ENCODE data around the gene ANGPTL1. TPM values are rescaled to one million over a fixed set of nuclear protein-coding genes. Genes with fewer than 3 reads are reported as not detected.
A peak's percentile ranks its signal among the peaks of the same experiment; 100 is the strongest.

The ANGPTL1 gene
- total and polyA plus RNA-seq, 2 donors (not counting 1 experiment from before 2014, with no cell fraction given) = not detected

DNA sequence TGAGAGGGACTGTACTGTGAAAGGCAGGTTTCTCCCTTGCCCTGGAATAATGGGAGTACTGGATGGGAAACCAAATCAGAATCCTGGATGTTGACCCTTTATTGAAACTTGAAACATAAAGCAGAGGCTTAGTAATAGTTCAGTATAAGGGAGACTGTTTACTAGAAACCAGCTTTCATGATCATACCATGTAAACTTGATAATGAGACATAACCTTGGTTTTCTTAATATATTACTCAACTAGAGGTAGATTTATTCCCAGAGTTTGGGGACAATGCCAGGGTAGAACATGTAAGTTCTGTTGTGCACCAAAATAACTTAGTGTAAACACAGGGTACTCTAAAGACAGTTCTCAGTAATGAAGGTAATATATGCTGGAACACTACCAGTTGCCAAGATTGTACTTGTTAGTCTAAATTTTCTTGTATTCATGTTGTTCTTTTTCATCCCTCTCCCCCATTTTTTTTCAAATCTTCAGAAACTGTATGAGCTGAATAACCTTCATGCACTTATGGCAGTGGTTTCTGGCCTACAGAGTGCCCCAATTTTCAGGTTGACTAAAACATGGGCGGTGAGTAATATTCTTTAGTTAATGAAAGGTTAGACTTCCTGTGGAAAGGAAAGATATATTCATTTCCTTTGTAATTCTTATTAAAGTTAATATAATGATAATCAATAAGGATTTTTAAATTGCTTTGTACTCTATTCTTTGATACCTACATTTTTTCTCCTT lies 49.6 kb downstream of the ANGPTL1 start:
- intact Hi-C loops (cut with micrococcal nuclease) = loop anchor here (10.0 kb wide), 1 partner anchor 46 kb away; no protein-coding TSS in a partner anchor
- peak overlapping the region in 1 of 2 donors; percentile 68 for H3K27ac ChIP-seq (ENCODE audit: low read length in 2 of 2)
- no peak overlapping the region for H3K9ac ChIP-seq (ENCODE audit: low read length)
- Mint-ChIP-seq H3K9me3 (ENCODE audit: insufficient read depth) (no peaks in the 10 kb centered on the region), H3K27me3 (no peaks in the 10 kb centered on the region), H3K27ac (peak overlapping the region; percentile 74), H3K4me3 (no peak overlapping the region), H3K4me1 (peaks cover 43% of the 10 kb centered on the region)
- no peaks in the 10 kb centered on the region for H3K27me3 ChIP-seq (replicated peaks in 1 of 4; ENCODE audit: control extremely low read depth in 1 of 4, control insufficient read depth in 3 of 4, insufficient read depth in 4 of 4, low read length in 3 of 4)
- ChIA-PET POLR2A (interaction anchor here (0.5 kb wide), 1 partner anchor 35 kb away, joined by 7 read pairs; no protein-coding TSS in a partner anchor), CTCF (no interaction called here)
- no peak for DNase-seq
- H3K36me3 ChIP-seq (replicated peaks in 1 of 2; ENCODE audit: control extremely low read depth in 1 of 2, control insufficient read depth in 1 of 2, extremely low read depth in 1 of 2, insufficient read depth in 2 of 2, low read length in 1 of 2) = peaks cover 37 to 90% of the 10 kb centered on the region in 2 experiments
- ATAC-seq (ENCODE audit: low read depth) = no peak
- H4K20me1 ChIP-seq (ENCODE audit: control insufficient read depth, insufficient read depth, low read length, poor library complexity, severe bottlenecking) = peaks cover 69% of the 10 kb centered on the region
- H3K79me2 ChIP-seq (ENCODE audit: control insufficient read depth, insufficient read depth, low read length) = peaks cover 86% of the 10 kb centered on the region
- H2AFZ ChIP-seq (ENCODE audit: insufficient read depth, low read depth, low read length, poor library complexity, severe bottlenecking) = no peak overlapping the region
- TF ChIP-seq, protein P1, sequence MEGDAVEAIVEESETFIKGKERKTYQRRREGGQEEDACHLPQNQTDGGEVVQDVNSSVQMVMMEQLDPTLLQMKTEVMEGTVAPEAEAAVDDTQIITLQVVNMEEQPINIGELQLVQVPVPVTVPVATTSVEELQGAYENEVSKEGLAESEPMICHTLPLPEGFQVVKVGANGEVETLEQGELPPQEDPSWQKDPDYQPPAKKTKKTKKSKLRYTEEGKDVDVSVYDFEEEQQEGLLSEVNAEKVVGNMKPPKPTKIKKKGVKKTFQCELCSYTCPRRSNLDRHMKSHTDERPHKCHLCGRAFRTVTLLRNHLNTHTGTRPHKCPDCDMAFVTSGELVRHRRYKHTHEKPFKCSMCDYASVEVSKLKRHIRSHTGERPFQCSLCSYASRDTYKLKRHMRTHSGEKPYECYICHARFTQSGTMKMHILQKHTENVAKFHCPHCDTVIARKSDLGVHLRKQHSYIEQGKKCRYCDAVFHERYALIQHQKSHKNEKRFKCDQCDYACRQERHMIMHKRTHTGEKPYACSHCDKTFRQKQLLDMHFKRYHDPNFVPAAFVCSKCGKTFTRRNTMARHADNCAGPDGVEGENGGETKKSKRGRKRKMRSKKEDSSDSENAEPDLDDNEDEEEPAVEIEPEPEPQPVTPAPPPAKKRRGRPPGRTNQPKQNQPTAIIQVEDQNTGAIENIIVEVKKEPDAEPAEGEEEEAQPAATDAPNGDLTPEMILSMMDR (IDR thresholded peaks at IDR 0.05) = no peak
- TF ChIP-seq EZH2 (IDR thresholded peaks at IDR 0.05; ENCODE audit: borderline replicate concordance, insufficient read depth, low read depth, low read length, poor library complexity, severe bottlenecking) = no peak
- no peak overlapping the region for H3K4me2 ChIP-seq (replicated peaks; ENCODE audit: low read depth, low read length, poor library complexity, severe bottlenecking)
- no peak overlapping the region for H3K4me3 ChIP-seq (ENCODE audit: control extremely low read depth in 1 of 5, extremely low read depth in 1 of 5, insufficient read depth in 1 of 5, low read depth in 2 of 5, low read length in 4 of 5)
- H3K9me3 ChIP-seq (ENCODE audit: control extremely low read depth in 1 of 3, control insufficient read depth in 2 of 3, insufficient read depth in 1 of 3, low read length in 2 of 3) = no peaks in the 10 kb centered on the region
- peaks cover 9 to 12% of the 10 kb centered on the region in 2 donors for H3K4me1 ChIP-seq (ENCODE audit: control insufficient read depth in 2 of 2, insufficient read depth in 2 of 2, low read length in 2 of 2)
- no CpG with 5 or more reads among the region's 1 CpG for WGBS (ENCODE audit: insufficient coverage)

DNA sequence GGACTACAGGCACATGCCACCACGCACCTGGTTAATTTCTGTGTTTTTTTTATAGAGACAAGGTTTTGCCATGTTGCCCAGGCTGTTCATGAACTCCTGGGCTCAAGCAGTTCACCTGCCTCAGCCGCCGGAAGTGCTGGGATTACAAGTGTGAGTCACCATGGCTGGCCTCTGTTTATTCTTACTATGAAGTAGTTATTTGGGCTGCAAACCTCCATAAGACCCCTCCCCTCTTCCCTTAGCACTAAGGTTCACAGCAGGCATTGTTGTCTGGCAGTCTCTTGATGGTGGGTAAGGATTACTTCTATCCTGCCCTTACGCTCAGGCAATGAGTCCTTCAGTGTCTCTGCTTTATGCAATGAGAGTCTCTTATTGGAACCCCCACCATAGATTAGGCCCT lies 51.8 kb downstream of the ANGPTL1 start:
- H4K20me1 ChIP-seq (ENCODE audit: control insufficient read depth, insufficient read depth, low read length, poor library complexity, severe bottlenecking) = peaks cover 71% of the 10 kb centered on the region
- no peaks in the 10 kb centered on the region for H3K9me3 ChIP-seq (ENCODE audit: control extremely low read depth in 1 of 3, control insufficient read depth in 2 of 3, insufficient read depth in 1 of 3, low read length in 2 of 3)
- H3K4me1 ChIP-seq (ENCODE audit: control insufficient read depth in 2 of 2, insufficient read depth in 2 of 2, low read length in 2 of 2) = peaks cover 9 to 12% of the 10 kb centered on the region in 2 donors
- no peaks in the 10 kb centered on the region for H3K9me3 Mint-ChIP-seq (ENCODE audit: insufficient read depth)
- H3K79me2 ChIP-seq (ENCODE audit: control insufficient read depth, insufficient read depth, low read length) = peaks cover 89% of the 10 kb centered on the region
- WGBS (ENCODE audit: insufficient coverage) = no CpG with 5 or more reads among the region's 4 CpGs
- no peak overlapping the region for H3K4me3 ChIP-seq (ENCODE audit: control extremely low read depth in 1 of 5, extremely low read depth in 1 of 5, insufficient read depth in 1 of 5, low read depth in 2 of 5, low read length in 4 of 5)
- no peak for ATAC-seq (ENCODE audit: low read depth)
- ChIA-PET POLR2A (no interaction called here), CTCF (interaction anchor here (0.7 to 2.2 kb wide), 2 partner anchors 53 to 184 kb away, joined by 3 to 6 read pairs; no protein-coding TSS in a partner anchor)
- no peaks in the 10 kb centered on the region for H3K27me3 ChIP-seq (replicated peaks in 1 of 4; ENCODE audit: control extremely low read depth in 1 of 4, control insufficient read depth in 3 of 4, insufficient read depth in 4 of 4, low read length in 3 of 4)
- TF ChIP-seq EZH2 (IDR thresholded peaks at IDR 0.05; ENCODE audit: borderline replicate concordance, insufficient read depth, low read depth, low read length, poor library complexity, severe bottlenecking) = no peak
- TF ChIP-seq, protein P1 (IDR thresholded peaks at IDR 0.05) = no peak
- H2AFZ ChIP-seq (ENCODE audit: insufficient read depth, low read depth, low read length, poor library complexity, severe bottlenecking) = no peak overlapping the region
- H3K4me3 Mint-ChIP-seq = no peak overlapping the region
- H3K9ac ChIP-seq (ENCODE audit: low read length) = no peak overlapping the region
- no peaks in the 10 kb centered on the region for H3K27me3 Mint-ChIP-seq
- H3K27ac Mint-ChIP-seq = peak overlapping the region; percentile 75
- peak overlapping the region in 1 of 2 donors; percentile 68 for H3K27ac ChIP-seq (ENCODE audit: low read length in 2 of 2)
- H3K36me3 ChIP-seq (replicated peaks in 1 of 2; ENCODE audit: control extremely low read depth in 1 of 2, control insufficient read depth in 1 of 2, extremely low read depth in 1 of 2, insufficient read depth in 2 of 2, low read length in 1 of 2) = peaks cover 32 to 90% of the 10 kb centered on the region in 2 experiments
- intact Hi-C loops (cut with micrococcal nuclease) = loop anchor here (5.0 kb wide), 1 partner anchor 33 kb away; no protein-coding TSS in a partner anchor
- H3K4me1 Mint-ChIP-seq = peaks cover 55% of the 10 kb centered on the region
- DNase-seq = no peak
- H3K4me2 ChIP-seq (replicated peaks; ENCODE audit: low read depth, low read length, poor library complexity, severe bottlenecking) = no peak overlapping the region

Data from B cell (primary cell).